ENCODE data around the gene CFAP46.

The CFAP46 gene

GRCh38 chr10:132861884-132862461, 80.4 kb downstream of the CFAP46 start:
- DNase-seq (ENCODE audit: low read depth), result no peak

- no peak for DNase-seq (ENCODE audit: low read depth)
Measured at GRCh38 chr10:132861116-132861691, 81.2 kb downstream of the CFAP46 start.

GRCh38 chr10:132860532-132860931, 81.8 kb downstream of the CFAP46 start:
- no peak for DNase-seq (ENCODE audit: low read depth)

- no peak for DNase-seq (ENCODE audit: low read depth)
Measured at GRCh38 chr10:132859084-132859855, 83.1 kb downstream of the CFAP46 start.

GRCh38 chr10:132858121-132859081, 84.0 kb downstream of the CFAP46 start:
- DNase-seq (ENCODE audit: low read depth), result no peak

- no peak for DNase-seq (ENCODE audit: low read depth)
Measured at GRCh38 chr10:132856869-132857524, 85.4 kb downstream of the CFAP46 start.

GRCh38 chr10:132855889-132856288, 86.5 kb downstream of the CFAP46 start:
- DNase-seq (ENCODE audit: low read depth), result no peak

- DNase-seq (ENCODE audit: low read depth), result no peak
Measured at GRCh38 chr10:132851451-132851850, 90.9 kb downstream of the CFAP46 start.

GRCh38 chr10:132850896-132851295, 91.5 kb downstream of the CFAP46 start:
- no peak for DNase-seq (ENCODE audit: low read depth)

- no peak for DNase-seq (ENCODE audit: low read depth)
Measured at GRCh38 chr10:132850246-132850645, 92.1 kb downstream of the CFAP46 start.

- no peak for DNase-seq (ENCODE audit: low read depth)
Measured at GRCh38 chr10:132849546-132850031, 92.8 kb downstream of the CFAP46 start.

GRCh38 chr10:132848951-132849545, 93.3 kb downstream of the CFAP46 start:
- DNase-seq (ENCODE audit: low read depth), result no peak

GRCh38 chr10:132848291-132848701, 94.1 kb downstream of the CFAP46 start:
- DNase-seq (ENCODE audit: low read depth), result no peak

GRCh38 chr10:132847856-132848255, 94.5 kb downstream of the CFAP46 start:
- DNase-seq (ENCODE audit: low read depth), result no peak

GRCh38 chr10:132847416-132847777, 95.0 kb downstream of the CFAP46 start:
- DNase-seq (ENCODE audit: low read depth), result no peak

- no peak for DNase-seq (ENCODE audit: low read depth)
Measured at GRCh38 chr10:132846631-132847415, 95.5 kb downstream of the CFAP46 start.

- DNase-seq (ENCODE audit: low read depth), result no peak
Measured at GRCh38 chr10:132845780-132846595, 96.4 kb downstream of the CFAP46 start.

- no peak for DNase-seq (ENCODE audit: low read depth)
Measured at GRCh38 chr10:132845041-132845551, 97.3 kb downstream of the CFAP46 start.
